Natural killer cell (primary cell): ENCODE data around the gene ZNF672. TPM values are rescaled to one million over a fixed set of nuclear protein-coding genes. Genes with fewer than 3 reads are reported as not detected.

Source experiments
- ATAC-seq, 3 donors: fragments of 150-1000 bp in 2 of 3; fragments of 200-7000 bp in 1 of 3; cut with Tn5 transposase; 1 replicate in 1 of 3; 2 replicates in 2 of 3; pipeline ENCODE4 v1.10.0; 2021; ENCODE audit warnings: mild to moderate bottlenecking in 2 of 3, moderate library complexity in 2 of 3
- DNase-seq, 2 donors: peaks; one replicate each; pipeline versions ENCODE4 v3.0.0 to v3.0.0-alpha.2; 2013 to 2021; ENCODE audit warnings: mixed read lengths in 1 of 2
- H3K27ac ChIP-seq: one replicate; pipeline ENCODE4 v1.5.1; 2013; ENCODE audit warnings: mild to moderate bottlenecking, low read length
- H3K27me3 ChIP-seq: one replicate; pipeline ENCODE4 v1.6.1; 2013; ENCODE audit warnings: low read length; ENCODE audit not compliant: control insufficient read depth, insufficient read depth
- H3K36me3 ChIP-seq: one replicate; pipeline ENCODE4 v1.6.1; 2013; ENCODE audit warnings: low read length; ENCODE audit not compliant: control insufficient read depth, insufficient read depth
- H3K4me1 ChIP-seq: one replicate; pipeline ENCODE4 v1.6.1; 2013; ENCODE audit warnings: low read length; ENCODE audit not compliant: control insufficient read depth, insufficient read depth
- H3K4me3 ChIP-seq: one replicate; pipeline ENCODE4 v1.5.1; 2013; ENCODE audit warnings: low read length
- H3K9me3 ChIP-seq: one replicate; pipeline ENCODE4 v1.6.1; 2013; ENCODE audit warnings: low read length; ENCODE audit not compliant: control insufficient read depth, insufficient read depth
- H3K27ac Mint-ChIP-seq, 2 donors: one replicate each; pipeline ENCODE4 v1.8.0; 2022; ENCODE audit warnings: mild to moderate bottlenecking in 2 of 2, mixed read lengths in 2 of 2, moderate library complexity in 1 of 2
- H3K27me3 Mint-ChIP-seq, 2 donors: one replicate each; pipeline ENCODE4 v1.8.0; 2022; ENCODE audit warnings: low read depth in 2 of 2, mixed read lengths in 2 of 2
- H3K36me3 Mint-ChIP-seq: one replicate; pipeline ENCODE4 v1.8.0; 2022; ENCODE audit warnings: mixed read lengths
- H3K4me1 Mint-ChIP-seq, 2 donors: one replicate each; pipeline ENCODE4 v1.8.0; 2022; ENCODE audit warnings: mixed read lengths in 2 of 2
- H3K4me3 Mint-ChIP-seq: one replicate; pipeline ENCODE4 v1.8.0; 2022; ENCODE audit warnings: mild to moderate bottlenecking, moderate library complexity, mixed read lengths
- H3K9me3 Mint-ChIP-seq, 2 donors: one replicate each; pipeline ENCODE4 v1.8.0; 2022; ENCODE audit warnings: mixed read lengths in 2 of 2
- CTCF ChIP-seq: fragments of 200-600 bp; IDR thresholded peaks from one replicate; pipeline ENCODE4 v1.8.0; 2022; ENCODE audit warnings: antibody characterized with exemption
- WGBS: methylation state at CpG from one replicate; pipeline ENCODE4 v1.1.7; 2013; ENCODE audit warnings: missing lambda C conversion rate; ENCODE audit not compliant: insufficient coverage; 5-methylcytosine and 5-hydroxymethylcytosine counted together
- intact Hi-C: fragments of 100-400 bp; cut with micrococcal nuclease; formaldehyde crosslinking; loops from one replicate; pipeline ENCODE4 v1.14.2; 2022
- total RNA-seq, 4 donors: library from RNA; stranded (reverse); fragments of 120-200 nt in 1 of 4; gene quantifications; one replicate each; pipeline versions ENCODE4 v1.2.3 to v1.2.4, GENCODE V29; 2013 to 2022

Gene ZNF672
- total RNA-seq, 3 donors from 2014 or later (not counting 1 experiment from before 2014, with no cell fraction given), result 29.0 to 41.8 (median 38.7) TPM

GRCh38 chr1:248844526-248844925 lies 6.5 kb downstream of the ZNF672 start:
- no peaks in the 10 kb centered on the region for H3K27me3 Mint-ChIP-seq
- no peak for TF ChIP-seq CTCF
- DNase-seq (no peak), ATAC-seq (no peak)
- WGBS, result 96% methylated on average over 8 of the region's 8 CpGs
- H3K9me3 Mint-ChIP-seq, result no peaks in the 10 kb centered on the region
- Histone ChIP-seq H3K27me3 (no peaks in the 10 kb centered on the region), H3K4me1 (peaks cover 7% of the 10 kb centered on the region), H3K27ac (no peak overlapping the region), H3K4me3 (no peak overlapping the region), H3K9me3 (no peaks in the 10 kb centered on the region), H3K36me3 (peaks cover 44% of the 10 kb centered on the region)
- no peak overlapping the region for H3K27ac Mint-ChIP-seq
- H3K4me1 Mint-ChIP-seq, result peaks cover 10 to 20% of the 10 kb centered on the region in 2 donors
- intact Hi-C loops, result no loop called here
- no peak overlapping the region for H3K4me3 Mint-ChIP-seq
- H3K36me3 Mint-ChIP-seq, result no peaks in the 10 kb centered on the region

- WGBS, result 98% methylated on average over 76 of the region's 76 CpGs
- ATAC-seq (no peak), DNase-seq (no peak)
- no peak for TF ChIP-seq CTCF
- Mint-ChIP-seq H3K4me1 (peaks cover 2% of the 10 kb centered on the region in 2 donors), H3K27me3 (no peaks in the 10 kb centered on the region), H3K36me3 (no peaks in the 10 kb centered on the region), H3K9me3 (no peaks in the 10 kb centered on the region), H3K27ac (no peak overlapping the region), H3K4me3 (no peak overlapping the region)
- H3K27me3 ChIP-seq, result no peaks in the 10 kb centered on the region
- H3K27ac ChIP-seq, result no peak overlapping the region
- peaks cover 46% of the 10 kb centered on the region for H3K36me3 ChIP-seq
- H3K4me1 ChIP-seq, result peaks cover 16% of the 10 kb centered on the region
- H3K9me3 ChIP-seq, result no peaks in the 10 kb centered on the region
- intact Hi-C loops, result no loop called here
- H3K4me3 ChIP-seq, result no peak overlapping the region
These were observed 9.3 kb downstream of the ZNF672 start for GRCh38 chr1:248847181-248847955.

DNA sequence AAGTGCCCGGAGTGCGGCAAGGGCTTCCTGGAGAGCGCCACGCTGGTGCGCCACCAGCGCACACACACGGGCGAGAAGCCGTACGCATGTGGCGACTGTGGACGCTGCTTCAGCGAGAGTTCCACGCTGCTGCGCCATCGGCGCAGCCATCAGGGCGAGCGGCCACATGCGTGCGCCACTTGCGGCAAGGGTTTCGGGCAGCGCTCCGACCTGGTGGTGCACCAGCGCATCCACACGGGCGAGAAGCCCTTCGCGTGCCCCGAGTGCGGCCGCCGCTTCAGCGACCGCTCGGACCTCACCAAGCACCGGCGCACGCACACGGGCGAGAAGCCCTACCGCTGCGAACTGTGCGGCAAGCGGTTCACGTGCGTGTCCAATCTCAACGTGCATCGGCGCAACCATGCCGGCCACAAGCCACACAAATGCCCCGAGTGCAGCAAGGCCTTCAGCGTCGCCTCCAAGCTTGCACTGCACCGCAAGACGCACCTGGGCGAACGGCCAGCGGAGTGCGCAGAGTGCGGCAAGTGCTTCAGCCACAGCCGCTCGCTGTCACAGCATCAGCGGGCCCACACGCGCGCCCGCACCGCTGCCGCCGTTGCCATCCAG lies 10.0 kb downstream of the ZNF672 start:
- Histone ChIP-seq H3K4me1 (peaks cover 23% of the 10 kb centered on the region), H3K36me3 (peaks cover 46% of the 10 kb centered on the region), H3K27me3 (no peaks in the 10 kb centered on the region), H3K27ac (no peak overlapping the region), H3K4me3 (no peak overlapping the region), H3K9me3 (no peaks in the 10 kb centered on the region)
- intact Hi-C loops, result no loop called here
- Mint-ChIP-seq H3K4me1 (no peaks in the 10 kb centered on the region), H3K4me3 (no peak overlapping the region), H3K9me3 (no peaks in the 10 kb centered on the region), H3K27me3 (no peaks in the 10 kb centered on the region), H3K27ac (no peak overlapping the region), H3K36me3 (no peaks in the 10 kb centered on the region)
- TF ChIP-seq CTCF, result no peak
- ATAC-seq, result no peak
- DNase-seq, result no peak
- 98% methylated on average over 72 of the region's 72 CpGs for WGBS
